Keratinocyte (primary cell): ENCODE results near the gene ATP11B. TPM values are rescaled to one million over a fixed set of nuclear protein-coding genes. Genes with fewer than 3 reads are reported as not detected.

ENCODE experiments used
- DNase-seq: peaks from one replicate; pipeline ENCODE4 v3.0.0-alpha.2; 2011; ENCODE audit warnings: low read depth, missing footprints, low spot score
- FAIRE-seq: peaks from 2 replicates; lab custom pipeline; 2011; peaks lifted over from hg19 to GRCh38; lab: Jason Lieb, UNC
- H2AFZ ChIP-seq: 2 replicates; pipeline ENCODE4 v1.6.0; 2012; ENCODE audit warnings: low read length, control low read depth, inconsistent platforms; ENCODE audit not compliant: control insufficient read depth
- H3K27ac ChIP-seq: 2 replicates; pipeline ENCODE4 v1.5.1; 2011; ENCODE audit warnings: low read length; ENCODE audit not compliant: control insufficient read depth, insufficient read depth
- H3K27me3 ChIP-seq: 3 replicates; pipeline ENCODE4 v1.6.0; 2011; ENCODE audit warnings: low read length; ENCODE audit not compliant: control insufficient read depth, insufficient read depth; ENCODE audit errors: extremely low read depth
- H3K36me3 ChIP-seq, 2 experiments: 2 replicates in 1 of 2; 3 replicates in 1 of 2; pipeline ENCODE4 v1.5.1; 2011; ENCODE audit warnings: low read length in 2 of 2, mild to moderate bottlenecking in 1 of 2; ENCODE audit not compliant: control insufficient read depth in 2 of 2, insufficient read depth in 2 of 2; ENCODE audit errors: extremely low read depth in 1 of 2
- H3K4me1 ChIP-seq: 3 replicates; pipeline ENCODE4 v1.5.1; 2011; ENCODE audit warnings: low read length; ENCODE audit not compliant: control insufficient read depth, insufficient read depth; ENCODE audit errors: extremely low read depth
- H3K4me2 ChIP-seq: 3 replicates; pipeline ENCODE4 v1.6.0; 2011; ENCODE audit warnings: low read depth, low read length; ENCODE audit not compliant: control insufficient read depth, insufficient read depth; ENCODE audit errors: extremely low read depth
- H3K4me3 ChIP-seq, 3 experiments: fragments of 200-600 bp in 1 of 3; sonication (generic) in 1 of 3; 2 replicates in 2 of 3; 3 replicates in 1 of 3; pipeline ENCODE4 v1.5.1; 2011 to 2016; ENCODE audit warnings: low read length in 3 of 3, mild to moderate bottlenecking in 3 of 3, control low read depth in 2 of 3, inconsistent platforms in 1 of 3, low read depth in 1 of 3, mixed read lengths in 1 of 3, mixed run types in 1 of 3, moderate library complexity in 1 of 3; ENCODE audit not compliant: control insufficient read depth in 2 of 3, insufficient read depth in 2 of 3; ENCODE audit errors: extremely low read depth in 1 of 3
- H3K79me2 ChIP-seq: 2 replicates; pipeline ENCODE4 v1.6.0; 2012; ENCODE audit warnings: low read length; ENCODE audit not compliant: control insufficient read depth, insufficient read depth
- H3K9ac ChIP-seq: 3 replicates; pipeline ENCODE4 v1.6.0; 2011; ENCODE audit warnings: low read length; ENCODE audit not compliant: control insufficient read depth, insufficient read depth; ENCODE audit errors: extremely low read depth
- H3K9me1 ChIP-seq: 3 replicates; pipeline ENCODE4 v1.6.0; 2011; ENCODE audit warnings: low read length; ENCODE audit not compliant: control insufficient read depth, insufficient read depth; ENCODE audit errors: extremely low read depth
- H3K9me3 ChIP-seq: 2 replicates; pipeline ENCODE4 v1.5.1; 2012; ENCODE audit warnings: low read depth, low read length; ENCODE audit not compliant: control insufficient read depth
- H4K20me1 ChIP-seq: 3 replicates; pipeline ENCODE4 v1.6.0; 2011; ENCODE audit warnings: low read length; ENCODE audit not compliant: control insufficient read depth, insufficient read depth; ENCODE audit errors: extremely low read depth
- CTCF ChIP-seq, 3 experiments: IDR thresholded peaks in 1 of 3; conservative IDR thresholded peaks in 1 of 3; optimal IDR thresholded peaks in 1 of 3; 2 replicates in 2 of 3; 3 replicates in 1 of 3; pipeline versions ENCODE3 to v1.5.1; 2011; ENCODE audit warnings: low read length in 3 of 3, mild to moderate bottlenecking in 3 of 3, moderate library complexity in 2 of 3, control low read depth in 1 of 3, inconsistent platforms in 1 of 3; ENCODE audit not compliant: insufficient read depth in 2 of 3; ENCODE audit errors: extremely low read depth in 1 of 3
- EZH2 ChIP-seq: IDR thresholded peaks from one replicate; pipeline ENCODE4 v1.6.1; 2012; ENCODE audit warnings: inconsistent platforms, mild to moderate bottlenecking, low read length, moderate library complexity
- dilution Hi-C: fragments of 300-500 bp; cut with MboI; formaldehyde crosslinking; loops from one replicate; pipeline ENCODE4 v1.7.0; 2020; ENCODE audit warnings: low sequenced_read_pairs; ENCODE audit not compliant: extremely low pct_ligation_motif_present
- polyA plus RNA-seq, 5 experiments: library from polyadenylated mRNA; depleted of rRNA in 3 of 5; stranded (reverse) in 3 of 5; stranded (forward) in 1 of 5; unstranded in 1 of 5; fragments of >200 nt; gene quantifications; 1 replicate in 1 of 5; 2 replicates in 3 of 5; 3 replicates in 1 of 5; pipeline versions ENCODE4 v1.2.1 to v1.2.3, GENCODE V29; 2011 to 2012; ENCODE audit warnings: missing spikeins in 2 of 5, low read depth in 1 of 5, low replicate concordance in 1 of 5

ATP11B gene
- polyA plus RNA-seq, 1 donor (not counting 4 experiments of a cell fraction or from before 2014, with no cell fraction given): 28.9 TPM

- Histone ChIP-seq H3K27ac (no peak overlapping the region), H3K9ac (no peak overlapping the region), H2AFZ (no peak overlapping the region), H3K4me3 (no peak overlapping the region), H3K9me1 (no peaks in the 10 kb centered on the region), H3K9me3 (no peaks in the 10 kb centered on the region), H3K79me2 (peaks cover 84% of the 10 kb centered on the region), H3K4me1 (no peaks in the 10 kb centered on the region), H3K4me2 (no peak overlapping the region), H4K20me1 (no peaks in the 10 kb centered on the region), H3K27me3 (no peaks in the 10 kb centered on the region), H3K36me3 (no peaks in the 10 kb centered on the region)
- TF ChIP-seq CTCF (optimal IDR thresholded peaks at IDR 0.05 in 1 of 3, IDR thresholded peaks at IDR 0.05 in 1 of 3, conservative IDR thresholded peaks at IDR 0.05 in 1 of 3; ENCODE audit: extremely low read depth in 1 of 3, insufficient read depth in 2 of 3, low read length in 3 of 3): no peak
- no peak for TF ChIP-seq EZH2
- DNase-seq (no peak), FAIRE-seq (no peak)
- dilution Hi-C loops: no loop called here
These were observed 14.9 kb downstream of the ATP11B start for GRCh38 chr3:182808041-182808770.

- no peaks in the 10 kb centered on the region for H3K9me3 ChIP-seq
- TF ChIP-seq EZH2: no peak
- TF ChIP-seq CTCF (optimal IDR thresholded peaks at IDR 0.05 in 1 of 3, IDR thresholded peaks at IDR 0.05 in 1 of 3, conservative IDR thresholded peaks at IDR 0.05 in 1 of 3; ENCODE audit: extremely low read depth in 1 of 3, insufficient read depth in 2 of 3, low read length in 3 of 3): no peak
- H3K4me1 ChIP-seq: no peaks in the 10 kb centered on the region
- DNase-seq (no peak), FAIRE-seq (no peak)
- H4K20me1 ChIP-seq: no peaks in the 10 kb centered on the region
- H3K27ac ChIP-seq: no peak overlapping the region
- no peaks in the 10 kb centered on the region for H3K9me1 ChIP-seq
- no peak overlapping the region for H3K4me2 ChIP-seq
- H3K9ac ChIP-seq: no peak overlapping the region
- no peak overlapping the region for H2AFZ ChIP-seq
- H3K79me2 ChIP-seq: peaks cover 82% of the 10 kb centered on the region
- H3K27me3 ChIP-seq: no peaks in the 10 kb centered on the region
- no peak overlapping the region for H3K4me3 ChIP-seq
- no peaks in the 10 kb centered on the region for H3K36me3 ChIP-seq
- dilution Hi-C loops: no loop called here
These were observed 16.2 kb downstream of the ATP11B start for GRCh38 chr3:182809531-182809930.
